Inferior parietal cortex (tissue), 1 donor: ENCODE measurements around the gene PDCD1.

ENCODE experiments used
- DNase-seq: peaks from one replicate; pipeline ENCODE4 v3.0.0-alpha.2; 2016; ENCODE audit errors: extremely low spot score

PDCD1 gene

DNA sequence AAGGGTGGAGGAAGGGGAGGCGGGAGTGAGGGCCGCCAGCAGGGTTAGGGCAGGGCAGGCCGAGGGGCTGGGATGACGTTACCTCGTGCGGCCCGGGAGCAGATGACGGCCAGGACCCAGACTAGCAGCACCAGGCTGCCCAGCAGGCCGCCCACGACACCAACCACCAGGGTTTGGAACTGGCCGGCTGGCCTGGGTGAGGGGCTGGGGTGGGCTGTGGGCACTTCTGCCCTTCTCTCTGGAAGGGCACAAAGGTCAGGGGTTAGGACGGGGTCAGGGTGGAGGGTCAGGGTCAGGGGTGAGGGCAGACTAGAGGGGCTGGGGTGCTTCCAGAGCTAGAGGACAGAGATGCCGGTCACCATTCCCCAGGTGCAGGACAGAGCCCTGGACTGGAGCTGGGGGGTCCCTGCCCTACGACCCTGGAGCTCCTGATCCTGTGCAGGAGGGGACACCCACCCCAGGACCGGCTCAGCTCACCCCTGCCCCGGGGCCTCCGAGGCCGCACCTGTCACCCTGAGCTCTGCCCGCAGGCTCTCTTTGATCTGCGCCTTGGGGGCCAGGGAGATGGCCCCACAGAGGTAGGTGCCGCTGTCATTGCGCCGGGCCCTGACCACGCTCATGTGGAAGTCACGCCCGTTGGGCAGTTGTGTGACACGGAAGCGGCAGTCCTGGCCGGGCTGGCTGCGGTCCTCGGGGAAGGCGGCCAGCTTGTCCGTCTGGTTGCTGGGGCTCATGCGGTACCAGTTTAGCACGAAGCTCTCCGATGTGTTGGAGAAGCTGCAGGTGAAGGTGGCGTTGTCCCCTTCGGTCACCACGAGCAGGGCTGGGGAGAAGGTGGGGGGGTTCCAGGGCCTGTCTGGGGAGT lies 6.3 kb downstream of the PDCD1 start:
- DNase-seq: no peak

DNA sequence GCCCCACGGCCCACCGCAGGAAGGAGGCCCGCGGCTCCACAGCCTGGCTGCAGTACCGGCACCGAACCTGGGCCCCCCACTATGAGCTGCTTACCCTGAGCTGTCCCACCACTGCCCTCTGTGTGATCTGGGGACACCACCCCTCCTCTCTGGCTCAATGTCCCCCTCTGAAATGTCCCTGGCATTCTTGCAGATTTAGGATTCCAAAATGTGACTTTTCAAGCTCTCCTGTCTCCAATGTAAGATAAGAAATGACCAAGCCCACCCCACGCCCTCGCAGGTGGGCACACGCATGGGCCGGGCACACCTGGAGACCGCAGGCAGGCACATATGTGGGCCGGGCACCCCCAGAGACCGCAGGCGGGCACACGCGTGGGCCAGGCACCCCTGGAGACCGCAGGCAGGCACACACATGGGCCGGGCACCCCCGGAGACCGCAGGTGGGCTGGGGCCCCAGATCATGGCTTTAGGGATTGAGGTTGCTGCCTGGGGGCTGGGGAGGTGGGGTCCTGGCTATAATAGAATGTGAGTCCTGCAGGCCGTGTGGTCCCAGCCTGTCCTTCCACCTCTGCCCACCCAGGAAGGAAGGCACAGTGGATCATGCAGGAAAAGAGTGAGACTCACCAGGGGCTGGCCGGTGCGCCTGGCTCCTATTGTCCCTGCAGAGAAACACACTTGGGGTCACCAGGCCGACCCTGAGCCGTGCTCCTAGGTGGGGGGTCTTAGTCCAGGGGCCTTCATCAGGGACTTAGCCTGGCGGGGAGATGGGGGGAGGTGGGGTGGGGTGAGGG lies 7.2 kb downstream of the PDCD1 start:
- no peak for DNase-seq

DNA sequence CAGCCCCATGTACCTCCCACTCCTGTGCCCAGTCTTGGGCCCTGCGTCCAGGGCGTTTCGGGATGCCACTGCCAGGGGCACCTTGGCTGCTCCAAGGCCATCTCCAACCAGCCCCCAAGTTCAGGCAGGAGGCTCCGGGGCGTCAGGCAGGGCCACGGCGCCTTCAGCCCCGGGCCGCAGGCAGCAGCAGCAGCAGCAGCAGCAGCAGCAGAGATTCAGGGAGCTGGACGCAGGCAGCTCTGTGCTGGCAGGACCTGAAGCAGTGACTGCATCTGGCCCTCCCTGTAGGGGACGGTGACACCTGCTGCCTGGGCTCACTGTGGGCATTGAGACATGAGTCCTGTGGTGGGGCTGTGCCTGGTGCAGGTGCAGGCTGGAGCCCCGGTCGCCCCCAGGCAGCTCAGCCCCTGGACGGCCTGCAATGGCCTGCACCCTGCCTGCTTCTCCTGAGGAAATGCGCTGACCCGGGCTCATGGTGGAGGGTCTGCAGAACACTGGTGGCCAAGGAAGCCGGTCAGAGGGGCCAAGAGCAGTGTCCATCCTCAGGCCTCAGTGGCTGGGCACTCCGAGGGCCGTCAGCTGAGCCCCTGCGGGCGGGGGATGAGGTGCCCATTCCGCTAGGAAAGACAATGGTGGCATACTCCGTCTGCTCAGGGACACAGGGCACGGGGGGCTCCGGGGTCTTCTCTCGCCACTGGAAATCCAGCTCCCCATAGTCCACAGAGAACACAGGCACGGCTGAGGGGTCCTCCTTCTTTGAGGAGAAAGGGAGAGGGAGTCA lies 8.0 kb downstream of the PDCD1 start:
- no peak for DNase-seq

DNA sequence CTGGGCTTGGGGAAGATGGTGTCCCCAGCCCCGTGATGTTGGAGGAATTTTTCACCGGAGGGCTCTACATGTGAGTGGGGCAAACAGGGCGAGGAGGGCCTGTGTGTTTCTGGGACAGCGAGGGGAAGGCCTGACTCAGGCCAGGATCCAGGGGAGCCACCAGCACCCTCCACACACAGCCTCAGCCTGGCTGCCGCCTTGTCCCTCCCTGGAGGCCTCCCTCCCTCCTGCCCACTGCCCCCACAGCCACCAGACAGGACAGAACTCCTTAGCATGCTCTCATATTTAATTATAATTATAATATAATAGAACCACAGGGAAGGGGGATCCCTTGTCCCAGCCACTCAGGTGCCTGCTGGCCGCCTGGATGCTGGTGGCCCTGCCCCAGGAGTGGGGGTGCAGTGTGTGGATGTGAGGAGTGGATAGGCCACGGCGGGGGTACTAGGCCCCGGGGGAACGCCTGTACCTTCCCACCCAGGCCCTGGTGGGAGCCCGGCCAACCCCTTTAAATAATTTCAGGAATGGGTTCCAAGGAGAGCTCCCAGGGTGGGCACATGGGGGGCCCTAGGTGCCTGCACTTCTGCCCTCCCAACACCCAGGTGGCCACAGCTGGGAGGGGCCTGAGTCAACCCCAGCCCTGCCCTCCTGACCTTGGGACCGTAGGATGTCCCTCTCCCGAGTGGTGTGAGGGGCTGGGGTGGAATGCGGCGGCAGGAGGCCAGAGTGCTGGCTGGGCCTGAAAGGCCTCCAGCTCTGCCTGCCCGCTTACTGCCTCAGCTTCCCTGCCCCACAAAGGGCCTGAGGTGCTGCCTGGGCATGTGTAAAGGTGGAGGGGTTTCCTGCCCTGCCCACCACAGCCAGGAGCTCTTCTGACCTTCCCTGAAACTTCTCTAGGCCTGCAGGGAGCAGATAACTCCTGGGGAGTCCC lies 8.8 kb downstream of the PDCD1 start:
- DNase-seq: no peak

DNA sequence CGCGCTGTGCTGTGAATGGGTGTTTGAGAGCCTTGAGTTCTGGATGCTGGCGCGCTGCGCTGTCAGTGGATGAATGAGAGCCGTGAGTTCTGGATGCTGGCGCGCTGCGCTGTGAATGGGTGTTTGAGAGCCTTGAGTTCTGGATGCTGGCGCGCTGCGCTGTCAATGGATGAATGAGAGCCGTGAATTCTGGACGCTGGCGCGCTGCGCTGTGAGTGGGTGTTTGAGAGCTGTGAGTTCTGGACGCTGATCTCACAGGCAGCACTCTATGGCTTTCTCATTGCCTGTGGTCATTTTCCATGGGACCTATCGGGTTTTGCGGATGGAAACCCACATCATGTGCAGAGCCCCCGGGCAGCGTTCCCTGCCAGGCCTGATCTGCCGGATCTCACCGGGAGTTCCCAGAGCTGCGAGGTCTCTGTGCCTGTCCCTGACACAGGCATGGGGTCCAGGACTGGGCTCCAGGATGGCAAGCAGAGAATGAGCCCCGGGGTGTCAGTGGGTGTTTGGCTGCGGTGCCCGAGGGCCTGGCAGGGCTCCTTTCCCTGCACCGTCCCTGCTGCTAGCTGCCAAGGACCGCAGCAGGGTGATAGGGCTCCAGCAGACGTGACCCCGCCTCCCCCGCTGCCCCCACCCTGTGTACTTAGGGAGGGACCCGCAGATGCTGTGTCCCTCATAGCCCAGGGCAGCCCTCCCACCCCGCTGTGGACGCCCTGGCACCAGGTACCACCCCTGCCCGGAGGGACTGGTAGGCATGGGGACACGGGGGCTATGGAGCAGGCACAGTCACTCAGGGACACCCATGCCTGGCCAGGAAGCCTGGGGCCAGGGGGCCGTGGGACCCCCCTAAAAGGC lies 9.7 kb downstream of the PDCD1 start:
- DNase-seq: no peak

DNA sequence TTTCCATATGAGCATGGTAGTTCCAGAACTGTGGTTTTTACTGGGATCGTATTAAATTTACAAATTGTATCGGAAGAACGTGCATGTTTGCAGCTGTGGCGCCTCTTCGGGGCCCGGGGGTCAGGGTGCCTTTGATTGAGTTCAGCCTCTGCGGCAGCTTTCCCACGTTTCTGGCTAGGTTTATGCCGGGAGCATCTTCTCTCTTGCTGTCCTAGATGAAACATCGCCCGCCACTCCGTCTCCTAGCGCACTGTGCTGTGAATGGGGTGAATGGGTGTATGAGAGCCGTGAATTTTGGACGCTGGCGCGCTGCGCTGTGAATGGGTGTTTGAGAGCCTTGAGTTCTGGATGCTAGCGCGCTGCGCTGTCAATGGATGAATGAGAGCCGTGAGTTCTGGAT lies 12.3 kb downstream of the PDCD1 start:
- no peak for DNase-seq

DNA sequence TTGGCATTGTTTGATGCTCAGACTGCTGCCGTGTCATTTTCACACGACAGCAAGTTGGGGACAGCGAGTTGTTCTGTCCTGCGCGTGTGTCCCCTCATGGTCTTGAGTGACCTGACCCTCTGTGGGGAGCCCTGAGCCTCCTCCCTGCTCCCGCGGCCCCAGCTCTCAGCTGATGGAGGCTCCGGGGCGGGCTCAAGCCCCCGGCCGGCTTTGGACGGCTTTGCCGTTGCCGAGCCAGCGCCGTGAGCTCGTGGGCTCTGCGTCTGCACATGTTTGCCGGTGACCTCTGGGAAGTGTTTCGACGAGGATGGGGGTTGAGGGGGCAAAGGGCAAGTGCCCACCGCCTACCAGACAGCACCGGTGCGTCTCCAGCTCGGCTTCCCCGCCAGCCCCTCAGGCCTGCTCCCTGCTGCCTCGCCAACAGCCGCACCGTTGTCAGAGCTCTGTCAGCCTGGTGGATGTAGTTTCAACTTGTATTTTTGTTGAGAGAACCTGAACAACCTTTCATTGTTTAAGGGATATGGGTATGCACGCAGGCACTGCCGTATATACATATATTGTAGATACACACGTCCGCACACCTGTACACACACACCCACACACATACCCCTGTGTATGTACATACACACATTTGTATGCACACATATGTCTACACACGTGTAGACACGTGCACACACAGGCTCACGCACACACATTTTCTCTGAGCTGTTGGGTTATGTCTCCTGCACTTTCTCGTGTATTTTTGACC lies 13.7 kb downstream of the PDCD1 start:
- DNase-seq: no peak

DNA sequence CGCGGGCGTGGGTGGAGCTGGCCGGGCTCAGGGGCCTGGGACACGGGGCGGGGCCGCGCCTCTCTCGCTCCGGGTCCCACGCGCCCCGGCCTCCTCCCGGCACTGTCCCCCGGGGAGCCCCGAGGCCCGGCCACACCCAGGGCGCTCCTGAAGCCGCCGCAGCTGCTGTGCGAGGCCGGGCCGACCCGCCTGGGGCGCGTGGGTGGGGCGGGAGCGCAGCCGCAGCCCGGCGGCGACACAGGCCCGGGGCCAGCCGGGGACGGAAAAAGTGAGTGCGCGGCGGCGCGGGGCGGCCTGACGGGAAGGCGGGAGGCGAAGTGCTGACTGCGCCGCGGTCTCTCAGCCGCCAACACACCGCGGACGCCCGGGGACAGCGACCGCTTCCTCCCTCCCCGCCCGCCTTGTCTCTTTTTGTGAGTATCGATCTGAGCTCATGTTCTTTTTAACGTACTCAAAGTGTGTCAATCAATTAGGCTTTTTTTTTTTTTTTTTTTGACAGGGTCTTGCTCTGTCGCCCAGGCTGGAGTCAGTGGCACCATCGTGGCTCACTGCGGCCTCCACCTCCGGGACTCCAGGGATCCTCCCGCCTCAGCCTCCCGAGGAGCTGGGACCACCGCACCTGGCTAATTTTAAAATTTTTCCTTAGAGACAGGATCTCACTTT lies 14.5 kb downstream of the PDCD1 start:
- no peak for DNase-seq

DNA sequence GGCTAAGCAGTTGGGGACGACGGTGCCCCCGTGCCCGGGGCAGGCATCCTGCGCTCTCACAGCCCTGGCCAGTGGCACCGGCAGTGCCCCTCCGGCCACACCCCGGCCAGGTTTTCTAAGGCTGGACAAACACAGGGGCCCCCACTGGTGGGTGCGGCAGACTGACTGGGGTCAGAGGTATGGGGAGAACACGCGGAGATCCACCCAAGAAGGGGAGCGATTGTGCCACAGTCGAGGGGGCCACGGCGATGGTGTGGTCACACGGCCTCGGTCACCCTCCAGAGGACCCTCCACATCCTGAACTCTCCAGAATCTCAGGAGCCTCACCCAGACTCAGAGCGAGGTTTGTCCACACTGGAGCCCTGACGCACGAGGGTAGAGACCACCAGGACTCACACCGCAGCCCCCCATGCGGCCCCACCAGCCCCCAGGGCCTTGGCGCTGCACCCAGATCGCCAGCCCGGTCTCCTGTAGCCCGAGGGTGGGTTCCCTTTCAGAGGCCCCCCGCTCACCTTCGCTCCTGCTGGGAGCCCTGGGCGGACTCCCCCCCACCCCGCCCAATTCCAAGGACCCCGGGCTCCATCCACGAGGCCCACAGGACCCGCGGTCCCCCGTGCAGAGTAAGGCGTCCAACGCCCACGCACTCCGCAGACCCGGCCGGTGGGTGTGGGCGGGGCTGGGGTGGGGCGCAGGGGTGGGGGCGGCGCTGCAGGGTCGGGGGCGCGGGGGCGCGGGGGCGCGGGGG lies 15.2 kb downstream of the PDCD1 start:
- DNase-seq: no peak

DNA sequence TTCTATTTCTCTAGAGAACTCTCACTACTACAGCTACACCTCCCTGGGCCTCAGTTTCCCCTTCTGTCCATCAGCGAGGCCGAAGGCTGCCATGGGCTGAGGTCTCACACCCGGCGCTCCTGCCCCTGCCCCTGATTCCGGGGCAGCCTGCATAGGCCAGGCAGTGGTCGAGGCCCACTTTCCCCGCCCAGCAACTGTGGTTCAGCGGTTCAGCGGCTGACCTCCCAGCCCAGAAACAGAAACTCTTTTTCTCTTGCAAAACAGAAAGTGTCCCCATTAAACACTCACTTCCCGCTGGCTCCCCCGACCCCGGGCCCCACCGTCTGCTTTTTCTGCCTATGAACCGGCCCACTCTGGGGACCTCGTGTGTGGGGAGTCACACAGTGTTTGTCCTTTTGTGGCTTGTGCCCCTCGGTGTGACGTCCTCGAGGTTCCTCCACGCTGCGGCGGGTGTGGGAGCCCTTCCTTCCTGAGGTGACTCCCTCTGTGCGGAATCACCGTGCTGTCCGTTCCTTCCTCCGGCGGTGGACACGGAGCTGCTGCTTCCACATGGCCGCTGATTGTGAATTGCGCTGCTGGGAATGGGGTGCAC lies 16.0 kb downstream of the PDCD1 start:
- DNase-seq: no peak

DNA sequence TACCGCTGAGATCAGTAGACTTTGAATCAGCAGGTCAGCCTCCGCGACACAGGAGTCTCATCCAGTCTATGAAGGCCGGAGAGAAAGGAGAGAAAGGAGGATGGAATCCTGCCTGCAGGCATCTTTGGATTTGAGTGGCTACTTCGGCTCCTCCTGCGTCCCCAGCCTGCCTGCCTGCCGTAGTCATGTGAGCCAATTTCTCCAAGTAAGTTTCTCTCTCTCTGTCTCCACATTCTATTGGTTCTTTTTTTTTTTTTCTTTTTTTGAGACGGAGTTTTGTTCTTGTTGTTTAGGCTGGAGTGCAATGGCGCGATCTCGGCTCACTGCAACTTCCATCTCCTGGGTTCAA lies 16.7 kb downstream of the PDCD1 start:
- DNase-seq: no peak

DNA sequence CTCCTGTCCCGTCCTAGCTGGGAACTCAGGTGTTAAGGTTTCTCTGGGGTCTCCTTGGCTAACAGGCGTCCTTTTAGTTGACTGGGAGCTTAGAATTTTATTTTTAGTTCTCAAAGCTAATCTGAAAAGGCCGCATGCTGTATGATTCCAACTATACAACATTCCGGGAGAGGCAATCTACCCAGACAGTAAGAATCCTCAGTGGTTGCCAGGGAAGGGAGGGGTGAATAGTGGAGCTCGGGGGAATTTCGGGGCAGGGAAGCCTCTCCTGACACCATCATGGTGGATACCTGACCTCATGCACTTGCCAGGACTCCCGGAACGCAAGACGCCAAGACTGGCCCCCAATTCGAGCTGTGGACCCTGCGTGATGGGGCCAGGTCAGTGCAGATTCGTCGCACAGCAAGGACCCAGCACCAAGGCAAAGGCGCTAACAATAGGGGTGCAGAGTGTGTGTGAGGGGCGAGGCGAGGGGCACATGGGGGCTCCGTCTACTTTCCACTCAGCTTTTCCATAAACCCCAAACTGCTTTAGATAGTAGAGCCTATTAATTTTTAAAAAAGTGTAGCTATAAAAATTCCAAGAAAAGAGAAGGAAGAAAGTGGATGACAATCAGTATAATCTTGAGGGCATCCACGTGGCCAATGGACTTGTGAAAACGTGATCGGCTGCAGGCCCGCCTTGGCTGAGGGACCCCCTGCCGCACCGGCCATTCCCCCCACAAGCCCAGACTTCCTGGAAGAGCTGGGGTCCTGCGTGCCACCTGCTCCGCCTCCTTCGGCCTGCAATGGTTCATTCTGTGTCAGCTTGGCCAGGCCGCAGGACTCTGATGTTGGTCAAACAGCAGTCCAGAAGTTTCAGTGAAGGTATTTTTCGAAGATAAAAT lies 17.3 kb downstream of the PDCD1 start:
- no peak for DNase-seq

DNA sequence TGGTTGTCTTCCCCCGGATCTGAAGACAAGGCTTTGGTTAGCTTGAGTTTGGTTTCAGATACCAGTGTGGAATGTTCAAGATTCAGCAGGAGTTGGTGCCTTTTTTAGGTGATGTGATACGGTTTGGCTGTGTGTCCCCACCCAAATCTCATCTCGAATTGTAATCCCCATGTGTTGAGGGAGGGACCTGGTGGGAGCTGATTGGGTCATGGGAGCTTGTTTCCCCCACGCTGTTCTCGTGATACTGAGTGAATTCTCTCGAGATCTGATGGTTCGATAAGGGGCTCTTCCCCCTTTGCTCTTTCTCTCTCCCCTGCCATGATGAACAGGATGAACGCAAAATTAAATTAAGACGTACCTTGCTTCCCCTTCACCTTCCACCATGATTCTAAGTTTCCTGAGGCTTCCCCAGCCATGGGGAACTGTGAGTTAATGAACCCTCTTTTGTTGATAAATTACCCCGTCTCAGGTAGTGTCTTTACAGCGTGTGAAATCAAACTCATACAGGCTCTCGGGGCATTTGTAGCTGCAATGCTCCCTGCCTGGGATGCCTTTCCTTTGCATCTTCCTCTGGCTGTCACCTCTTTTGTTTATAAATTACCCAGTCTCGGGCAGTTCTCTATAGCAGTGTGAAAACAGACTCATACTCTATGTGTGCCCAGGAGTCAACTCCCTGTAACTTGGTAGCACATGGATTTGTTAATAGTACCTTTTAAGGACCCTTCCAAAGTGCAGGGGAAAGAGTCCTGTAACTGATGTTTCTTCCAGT lies 21.3 kb downstream of the PDCD1 start:
- DNase-seq: no peak

DNA sequence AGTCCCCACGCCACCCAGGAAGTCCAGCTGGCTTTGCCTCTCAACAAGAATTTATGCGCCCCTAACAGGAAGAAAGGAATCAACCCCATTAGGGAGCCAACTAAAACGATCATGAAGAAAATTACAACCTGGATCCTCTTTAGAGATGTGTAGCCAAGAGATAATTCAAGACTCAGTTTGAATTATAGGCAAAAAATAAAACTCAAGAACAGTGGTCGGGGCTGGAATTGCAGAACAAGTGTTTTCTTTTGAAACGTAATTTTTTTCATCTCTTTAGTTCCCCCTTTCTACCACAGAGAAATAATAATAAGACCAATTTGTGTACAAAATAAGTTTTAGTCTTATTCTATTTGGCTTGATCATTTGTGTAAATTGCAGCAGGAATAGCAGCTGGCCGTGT lies 22.4 kb downstream of the PDCD1 start:
- DNase-seq: no peak

DNA sequence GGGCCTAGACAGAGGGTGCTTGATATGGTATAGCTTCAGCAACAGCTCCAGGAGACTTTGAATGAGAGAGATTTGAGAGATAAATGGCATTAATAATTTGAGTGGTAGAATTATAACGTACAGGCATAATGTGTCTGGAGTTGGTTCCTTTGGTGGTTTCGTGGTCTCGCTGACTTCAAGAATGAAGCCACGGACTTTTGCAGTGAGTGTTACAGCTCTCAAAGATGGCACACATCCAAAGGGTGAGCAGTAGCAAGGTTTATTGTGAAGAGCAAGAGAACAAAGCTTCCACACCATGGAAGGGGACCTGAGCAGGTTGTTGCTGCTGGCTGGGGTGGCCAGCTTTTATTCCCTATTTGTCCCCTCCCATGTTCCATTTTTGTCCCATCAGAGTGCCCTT lies 23.1 kb downstream of the PDCD1 start:
- no peak for DNase-seq

DNA sequence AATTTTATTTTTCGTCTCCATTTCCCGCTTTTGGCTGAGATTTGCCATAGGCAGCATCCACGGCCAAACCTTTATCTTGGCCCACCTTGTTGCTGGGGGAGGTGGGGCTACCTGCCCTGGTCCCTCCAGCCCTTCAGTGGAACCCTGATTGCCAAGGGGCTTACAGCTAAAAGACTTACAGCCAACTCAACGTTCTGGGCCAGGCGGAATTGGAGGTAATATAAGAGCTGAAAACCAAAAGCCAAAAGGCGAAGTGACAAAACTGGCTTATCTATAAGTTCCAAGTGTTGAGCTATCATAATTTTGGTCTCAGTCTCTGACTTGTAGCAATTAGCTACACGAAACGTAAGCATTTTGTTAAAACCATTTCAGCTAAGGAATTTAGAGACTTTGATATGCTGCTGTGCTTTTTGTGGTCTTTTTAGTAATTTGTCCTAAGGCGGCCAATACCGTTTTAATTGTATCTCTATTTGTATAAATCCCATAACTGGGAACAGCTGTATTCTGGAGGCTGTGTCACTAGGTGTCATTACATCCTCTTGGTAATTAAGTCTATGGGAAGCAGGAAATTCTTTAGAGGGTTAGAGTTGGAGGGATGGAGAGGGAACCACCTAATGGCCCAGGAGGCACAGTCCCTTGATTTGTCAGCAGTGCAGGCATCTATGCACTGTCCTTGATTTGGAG lies 24.0 kb downstream of the PDCD1 start:
- DNase-seq: no peak
